NCI-H146 treated with DMSO at 0.1 percent for 48 hours (cell line): ENCODE data around the gene DSEL.

Source experiments
- DNase-seq: peaks from one replicate; lab custom pipeline; 2025; ENCODE audit not compliant: unreplicated experiment; lab: John Stamatoyannopoulos, UW

The DSEL gene

DNA sequence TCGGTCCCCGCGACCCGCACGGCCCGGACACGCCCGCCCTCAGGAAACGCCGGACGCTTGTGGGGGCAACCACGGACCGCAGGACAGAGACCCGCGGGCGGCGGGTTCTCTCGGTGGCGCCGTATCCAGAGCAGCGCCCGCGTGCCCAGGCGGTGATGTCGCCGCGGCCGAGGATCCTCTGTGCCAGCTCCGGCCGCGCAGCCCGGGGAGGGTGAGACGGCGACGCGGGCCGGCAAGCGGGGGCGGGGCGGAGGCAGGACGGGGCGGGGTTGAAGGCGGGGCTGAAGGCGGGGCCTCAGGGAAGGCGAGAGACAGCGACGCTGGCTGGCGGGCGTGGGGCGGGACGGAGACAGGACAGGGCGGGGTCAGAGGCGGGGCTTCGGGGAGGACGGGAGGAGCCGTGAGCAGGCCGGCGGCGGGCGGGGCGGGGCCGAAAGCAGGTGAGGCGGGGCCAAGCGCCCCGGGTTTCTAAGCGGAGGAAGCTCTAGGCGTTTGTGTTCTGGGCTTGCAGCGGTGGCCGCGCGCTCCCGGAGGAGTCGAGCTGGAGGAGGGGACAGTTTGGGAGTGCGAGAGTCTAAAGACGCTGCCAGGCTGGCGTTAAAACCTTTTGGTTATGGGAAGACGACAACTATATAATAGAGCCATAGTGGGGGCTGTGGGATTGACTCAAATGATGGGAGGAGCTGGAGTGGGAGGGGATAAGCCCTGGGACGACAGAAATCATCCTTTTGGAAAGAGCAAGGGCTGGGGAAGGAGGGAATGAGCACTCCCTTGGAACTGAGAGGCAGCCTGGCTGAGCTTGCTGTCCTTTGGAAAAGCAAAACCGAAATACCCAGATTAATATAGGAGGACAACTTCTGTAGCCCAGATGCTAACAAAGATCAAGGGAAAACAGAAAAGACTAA is at the start of gene DSEL:
TSS of gene DSEL (minus strand) at position 182 of the 905 bp plus-strand sequence. CDS start 2,112 bp downstream, outside the sequence.
- peak; percentile 99 for DNase-seq

DNA sequence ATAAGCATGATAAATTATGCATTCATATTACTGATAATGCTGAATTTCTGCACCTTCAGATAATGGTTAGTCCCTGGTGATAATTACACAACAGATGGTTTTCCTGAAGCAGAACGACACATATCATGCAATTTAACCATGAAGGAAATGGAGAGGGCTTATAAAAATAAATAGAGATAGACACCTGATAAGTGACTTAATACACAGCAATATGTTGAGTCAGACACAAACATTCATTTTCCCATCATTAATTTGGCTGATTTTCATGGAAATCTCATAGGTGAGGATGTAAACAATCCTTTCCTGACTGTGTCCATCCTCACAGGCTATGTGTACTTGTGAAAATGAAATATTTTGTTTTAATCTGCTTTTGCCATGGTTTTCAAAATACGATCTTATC is 36.9 kb upstream of the DSEL start:
- DNase-seq, result no peak

DNA sequence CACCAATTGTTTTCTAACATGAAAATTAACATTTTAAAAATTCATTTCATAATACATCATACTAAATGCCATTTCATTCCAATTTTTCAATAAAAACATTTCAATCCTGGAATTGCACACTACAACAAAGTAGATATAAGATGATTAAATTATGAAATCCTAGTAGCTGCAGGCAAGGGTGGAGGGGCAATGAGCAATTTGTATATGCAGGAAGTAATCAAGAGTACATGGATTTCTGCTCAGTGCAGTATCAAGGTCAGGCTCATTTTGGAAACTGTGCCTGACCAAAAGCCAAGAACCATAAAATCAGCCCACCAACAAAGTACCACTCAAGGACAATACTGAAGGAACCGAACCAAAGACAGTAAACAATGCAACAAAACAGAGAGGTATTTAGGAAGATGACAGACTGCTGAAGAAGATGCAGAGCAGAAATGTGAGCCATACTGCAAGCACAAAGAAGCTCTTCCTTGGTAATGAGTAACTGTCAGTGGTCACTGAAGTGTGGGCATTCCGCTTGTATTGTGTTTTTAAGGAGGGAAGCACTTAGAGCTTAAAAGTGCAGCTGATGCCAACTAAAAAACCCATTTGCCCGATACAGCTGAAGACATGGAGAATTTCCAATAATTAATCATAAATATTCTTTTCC is 34.5 kb upstream of the DSEL start:
- no peak for DNase-seq

DNA sequence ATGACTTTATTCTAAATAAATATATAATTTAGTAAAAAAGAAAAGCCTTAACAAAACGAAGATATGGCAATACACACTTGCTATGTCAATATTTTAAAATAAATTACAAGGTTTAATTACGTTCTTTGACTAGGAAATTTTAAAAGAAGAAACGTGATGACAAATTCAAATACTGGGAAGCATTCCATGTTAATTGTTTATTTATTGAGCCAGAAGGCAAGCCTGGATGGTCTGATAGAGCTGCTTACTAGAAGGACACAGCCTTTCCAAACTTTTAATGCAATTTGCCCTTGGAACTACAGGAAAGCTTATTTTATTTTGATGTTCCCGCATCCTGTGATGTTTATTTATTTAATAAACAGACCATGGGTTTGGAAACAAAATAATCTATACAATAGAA is 33.4 kb upstream of the DSEL start:
- DNase-seq, result peak; percentile 60

DNA sequence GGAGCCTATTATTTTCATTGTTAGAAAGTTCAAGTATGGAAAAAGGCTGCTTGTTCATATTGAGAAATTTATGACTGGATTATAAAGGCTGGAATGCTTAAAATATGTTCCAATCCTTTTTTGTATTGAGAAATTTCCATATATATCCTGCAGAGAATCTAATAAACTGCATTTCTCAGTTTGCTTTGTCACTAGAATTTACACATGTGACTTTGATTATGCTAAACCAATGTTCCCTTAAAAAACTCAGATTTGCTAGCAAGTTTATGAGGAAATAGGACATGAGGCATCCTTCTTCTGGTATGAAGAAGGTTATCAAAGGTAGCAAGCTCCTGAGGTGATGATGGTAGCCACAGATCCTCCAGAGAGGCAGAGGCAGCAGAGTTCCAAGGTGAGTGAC is 29.2 kb upstream of the DSEL start:
- DNase-seq, result no peak

DNA sequence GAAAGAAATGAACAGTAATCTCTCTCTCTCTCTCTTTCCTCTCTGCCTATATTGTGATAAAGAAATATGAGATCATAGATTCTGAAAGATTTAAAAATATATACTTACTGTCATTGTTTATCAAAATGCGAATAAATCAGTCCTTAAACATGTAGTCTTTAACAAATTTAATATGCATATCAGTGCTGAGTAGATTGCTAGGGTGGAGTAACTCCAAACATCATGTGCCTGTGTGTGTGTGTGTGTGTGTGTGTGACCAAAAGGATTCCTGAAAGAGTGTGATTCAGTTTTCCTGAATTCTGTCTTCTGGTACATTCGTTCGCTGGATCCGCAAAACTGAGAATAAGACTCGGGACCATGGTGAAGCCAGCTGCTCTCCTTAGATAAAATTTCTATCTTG is 24.0 kb upstream of the DSEL start:
- DNase-seq, result no peak

DNA sequence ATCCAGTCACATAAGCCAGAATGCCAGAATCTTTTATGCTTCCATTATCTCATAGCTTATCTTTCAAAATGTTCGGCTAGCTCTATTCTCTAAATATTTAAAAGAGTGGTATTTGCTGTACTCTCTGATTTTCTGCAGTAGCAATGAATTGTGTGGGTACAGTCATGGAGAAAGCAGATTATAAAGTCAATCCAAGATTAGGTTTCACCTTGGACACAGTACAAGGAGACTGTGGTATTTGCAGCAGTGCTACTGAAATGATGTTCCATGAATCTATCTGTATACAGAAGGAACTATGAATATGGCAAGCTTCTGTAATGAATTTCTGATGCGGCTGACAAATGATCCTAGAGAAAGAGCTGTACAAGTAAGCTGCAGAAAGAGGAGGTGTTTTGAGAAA is 15.4 kb upstream of the DSEL start:
- no peak for DNase-seq

DNA sequence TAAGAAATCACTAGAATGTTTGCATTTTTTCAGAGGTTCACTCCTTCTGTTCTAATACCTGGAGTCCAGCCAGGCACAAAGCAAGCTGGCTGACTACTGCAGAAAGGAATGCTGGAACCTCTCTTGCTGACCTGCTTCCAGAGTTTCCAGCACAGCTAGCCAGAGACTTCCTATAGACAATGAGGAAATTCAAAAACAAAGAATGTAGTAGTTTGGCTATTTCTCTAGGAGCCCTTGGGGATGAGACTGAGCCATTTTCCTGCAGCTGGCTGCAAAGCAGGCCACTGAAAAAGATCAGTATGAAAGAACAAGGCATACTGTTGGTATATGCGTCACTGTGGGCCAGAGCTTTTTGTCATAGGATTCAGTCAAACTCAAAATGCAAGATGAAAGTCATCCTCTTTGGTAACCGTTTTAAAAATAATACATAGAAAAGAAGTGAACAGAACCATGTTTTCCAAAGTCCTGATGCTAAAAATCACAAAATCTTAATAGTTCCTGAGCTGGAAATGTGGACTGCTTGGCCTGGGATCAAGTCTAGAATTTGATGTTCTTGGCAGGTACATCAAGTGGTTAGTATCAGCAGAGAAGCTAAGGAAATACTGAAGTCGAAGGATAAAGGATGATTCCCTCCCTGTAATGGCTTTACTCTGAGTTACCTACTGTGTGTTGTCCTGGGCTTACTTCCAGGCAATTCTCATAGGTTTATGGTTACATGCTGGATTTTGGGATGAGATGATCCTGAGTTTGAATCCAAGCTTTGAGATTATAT is 9.0 kb upstream of the DSEL start:
- no peak for DNase-seq

DNA sequence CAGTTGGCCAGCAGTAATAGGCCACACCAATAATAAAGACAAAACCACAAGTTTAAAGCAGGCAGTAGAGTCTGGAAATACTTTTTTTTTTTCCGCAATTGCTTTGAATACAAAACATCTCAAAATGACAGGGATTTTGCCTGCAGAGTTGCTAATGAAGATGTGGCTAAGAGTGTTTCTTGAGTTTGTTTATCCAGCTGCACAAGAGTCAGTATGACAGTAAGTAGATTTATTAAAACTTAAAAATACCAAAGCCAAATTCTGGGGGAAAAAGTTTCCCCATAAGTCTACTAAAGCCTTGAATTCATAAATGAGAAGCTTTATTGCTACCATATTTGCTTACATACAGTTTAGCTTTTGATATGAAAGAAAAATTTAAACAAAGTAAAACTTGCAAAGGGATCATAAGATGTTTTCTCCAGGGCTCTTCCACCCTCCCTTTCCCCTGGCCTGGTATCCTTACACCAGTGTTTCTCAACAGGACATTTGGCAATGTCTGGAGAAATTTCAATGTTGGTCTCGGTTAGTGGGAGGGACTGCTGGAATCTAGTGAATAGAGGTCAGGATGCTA is 3.9 kb upstream of the DSEL start:
- no peak for DNase-seq

DNA sequence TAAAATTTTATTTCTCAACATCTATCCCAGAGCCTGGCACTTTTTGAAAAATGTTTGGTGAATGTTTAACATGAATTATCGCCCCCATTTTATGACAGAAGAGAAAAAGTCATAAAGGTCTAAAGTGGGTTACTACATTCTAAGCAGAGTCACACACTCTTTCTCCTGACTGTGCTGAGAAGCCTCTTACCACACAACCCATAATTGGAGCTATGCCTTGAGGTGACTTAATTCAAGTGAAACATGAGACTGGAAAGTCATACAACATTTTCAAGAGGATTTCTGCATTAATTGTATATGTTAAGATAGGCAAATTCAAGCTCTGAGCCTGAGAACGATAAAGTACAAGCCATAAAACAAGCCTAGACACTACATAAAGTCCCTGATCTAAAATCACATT is 3.1 kb upstream of the DSEL start:
- DNase-seq, result no peak

DNA sequence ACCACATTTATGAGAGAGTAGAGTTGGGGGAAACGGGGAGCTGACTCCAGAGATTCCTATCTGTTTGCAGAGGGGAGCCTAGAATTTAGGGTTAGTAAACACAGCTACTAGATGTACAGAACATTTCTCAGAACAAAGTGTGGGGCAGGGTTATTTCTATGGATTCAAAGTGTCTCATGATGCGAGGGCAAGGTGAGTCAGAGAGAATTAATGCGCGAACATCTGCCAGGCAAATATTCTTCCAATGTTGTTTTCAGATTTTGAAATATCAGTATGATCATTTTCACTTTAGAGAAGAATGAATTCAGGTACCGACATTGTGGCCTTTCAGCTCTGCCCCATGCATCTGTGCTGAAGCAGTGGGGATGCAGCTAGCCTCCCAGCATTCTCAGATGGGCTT is 2.0 kb upstream of the DSEL start:
- no peak for DNase-seq

DNA sequence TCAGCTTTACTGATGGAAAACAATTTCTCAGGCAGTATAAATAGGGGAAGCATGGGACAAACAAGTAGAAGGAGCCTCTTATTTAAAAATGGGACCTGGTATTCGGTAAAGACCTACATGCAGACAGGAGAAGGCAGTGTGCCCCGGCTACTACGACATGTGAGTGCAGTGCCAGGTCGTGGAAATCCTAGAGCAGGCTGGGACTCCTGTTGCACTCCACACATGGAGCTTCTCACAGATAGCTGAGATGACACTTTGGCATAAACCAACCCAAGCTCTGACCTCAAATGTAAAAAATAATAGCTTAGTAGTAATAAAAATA is 885 bp upstream of the DSEL start:
- DNase-seq, result peak; percentile 87

DNA sequence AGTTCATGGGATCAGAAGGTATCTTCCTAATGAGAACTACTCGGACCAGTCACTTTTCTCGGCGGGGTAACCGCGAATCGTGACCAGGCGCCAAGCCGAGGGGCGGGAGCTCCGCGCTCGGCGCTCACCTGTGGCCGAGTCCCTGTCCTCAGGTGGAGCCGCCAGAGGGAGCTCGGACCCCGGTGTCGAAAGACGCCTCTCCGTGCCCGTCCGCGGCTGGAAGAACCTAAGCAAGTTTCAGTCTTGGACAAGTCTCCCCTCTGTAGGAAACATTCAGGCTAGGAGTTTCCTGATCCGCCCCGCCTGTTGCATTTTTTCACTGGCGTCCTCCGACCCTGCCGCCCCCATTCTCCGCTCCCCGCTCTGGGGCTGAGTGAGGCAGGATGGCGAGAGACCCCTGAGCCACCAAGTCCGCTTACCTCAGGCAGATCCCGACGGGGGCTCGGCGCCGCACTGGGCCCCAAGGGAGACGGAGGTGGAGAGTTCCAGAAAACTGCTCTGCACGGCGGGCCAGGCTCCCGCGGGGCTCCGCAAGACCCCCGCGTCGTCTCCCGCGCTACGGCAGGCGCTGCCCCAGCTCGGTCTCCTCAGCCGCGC is 480 bp downstream of the DSEL start:
- DNase-seq, result peak; percentile 93

DNA sequence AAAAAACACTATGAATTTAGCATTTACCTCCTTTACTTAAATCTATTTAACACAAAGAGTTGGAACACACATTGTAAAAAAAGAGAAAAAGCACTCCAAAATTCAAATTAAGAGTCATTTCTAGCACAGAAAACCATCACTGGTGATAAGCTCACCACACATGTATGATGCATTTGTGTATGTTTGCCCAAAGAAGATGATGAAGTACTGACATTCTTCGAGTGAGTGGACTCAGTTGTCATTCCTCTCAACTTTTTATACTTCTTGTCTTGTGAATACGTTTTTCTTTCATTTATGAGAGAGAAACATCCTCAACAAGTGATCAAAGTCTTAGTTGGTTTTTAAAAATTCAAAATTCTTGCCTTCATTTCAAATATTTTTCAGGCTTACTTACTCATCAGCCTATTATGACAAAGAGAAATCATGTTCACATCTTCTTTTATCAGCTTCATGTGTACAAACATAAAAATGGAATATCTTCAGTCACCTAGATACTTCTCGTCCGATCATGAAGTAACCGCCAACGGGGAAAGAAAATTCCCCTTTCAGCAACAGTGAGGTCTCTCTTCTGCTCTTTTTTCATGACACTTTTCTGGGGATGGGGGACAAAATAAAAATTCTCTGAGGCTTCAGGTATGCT is 1.5 kb downstream of the DSEL start:
- no peak for DNase-seq

DNA sequence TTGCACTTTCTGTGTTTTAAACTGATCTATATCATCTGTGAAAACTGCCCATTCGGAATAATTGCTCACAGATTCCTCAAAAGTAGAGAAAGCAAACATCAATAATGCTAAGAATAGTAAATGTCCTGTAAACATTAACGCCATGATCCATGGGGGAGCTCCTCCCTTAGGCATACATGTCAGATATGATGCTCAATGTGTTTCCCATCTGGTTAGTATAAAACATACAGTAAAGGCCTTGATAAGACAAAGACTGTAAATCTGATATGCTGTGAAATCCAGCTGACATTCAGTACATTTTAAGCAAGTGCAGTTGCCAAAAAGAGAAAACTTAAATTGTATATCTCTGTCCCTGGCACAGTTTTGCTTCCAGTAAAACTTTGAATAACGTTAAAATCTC is 2.1 kb downstream of the DSEL start:
- no peak for DNase-seq

DNA sequence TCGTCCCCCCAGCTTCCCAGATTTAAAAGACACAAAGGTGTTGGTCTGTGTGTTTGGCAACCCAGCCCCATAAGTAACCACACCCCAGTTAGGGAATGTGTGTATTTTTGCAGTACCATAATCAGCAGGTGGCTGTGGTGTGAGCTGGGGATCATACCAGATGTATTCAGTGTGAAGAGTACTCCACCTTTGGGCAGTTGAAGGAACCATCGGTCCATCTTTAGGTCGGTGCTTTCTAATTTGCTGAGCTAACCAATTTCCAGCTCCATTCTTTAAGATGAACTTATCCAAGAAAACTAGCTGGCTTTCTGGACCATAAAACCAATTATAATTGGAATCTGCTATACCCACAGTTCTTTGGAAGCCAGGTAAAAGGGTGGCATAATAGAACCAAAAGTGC is 3.2 kb downstream of the DSEL start:
- DNase-seq, result no peak

DNA sequence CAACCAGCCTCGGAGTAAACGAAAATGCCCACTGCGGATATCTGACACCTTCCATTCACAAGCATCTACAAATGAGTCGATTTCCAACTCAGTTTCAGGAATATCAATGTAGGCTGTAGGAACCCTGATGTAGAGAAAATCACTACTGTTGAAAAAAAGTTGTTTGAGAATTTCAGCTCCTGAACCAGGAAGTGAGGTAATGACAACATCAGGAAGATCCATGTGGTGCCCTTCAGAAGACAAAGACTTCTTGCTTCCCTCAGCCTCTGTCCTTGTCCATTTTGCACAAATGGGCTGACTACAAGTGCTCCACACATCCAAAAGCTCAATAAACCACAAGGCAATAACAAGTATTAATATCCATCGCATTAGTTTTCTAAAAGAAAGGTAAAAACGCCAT is 4.7 kb downstream of the DSEL start:
- DNase-seq, result no peak

DNA sequence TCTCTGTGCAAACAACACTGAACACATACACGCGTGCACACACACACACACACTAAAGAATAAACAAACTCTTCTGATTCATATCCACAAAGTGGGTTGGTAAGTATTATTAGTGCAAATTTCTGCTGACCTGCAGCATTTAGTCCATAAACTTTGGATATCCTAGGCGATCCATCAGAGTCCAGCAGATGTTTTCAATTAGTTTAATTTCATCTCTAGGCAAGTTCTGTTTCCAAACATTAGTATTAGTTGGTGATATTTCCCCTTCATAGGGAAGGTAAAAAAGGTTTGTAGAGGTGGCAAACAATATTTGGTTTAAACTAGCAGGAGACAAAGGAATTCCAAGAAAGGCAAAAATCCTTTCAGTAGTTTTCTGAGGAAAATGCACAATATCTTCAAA is 5.7 kb downstream of the DSEL start:
- no peak for DNase-seq

DNA sequence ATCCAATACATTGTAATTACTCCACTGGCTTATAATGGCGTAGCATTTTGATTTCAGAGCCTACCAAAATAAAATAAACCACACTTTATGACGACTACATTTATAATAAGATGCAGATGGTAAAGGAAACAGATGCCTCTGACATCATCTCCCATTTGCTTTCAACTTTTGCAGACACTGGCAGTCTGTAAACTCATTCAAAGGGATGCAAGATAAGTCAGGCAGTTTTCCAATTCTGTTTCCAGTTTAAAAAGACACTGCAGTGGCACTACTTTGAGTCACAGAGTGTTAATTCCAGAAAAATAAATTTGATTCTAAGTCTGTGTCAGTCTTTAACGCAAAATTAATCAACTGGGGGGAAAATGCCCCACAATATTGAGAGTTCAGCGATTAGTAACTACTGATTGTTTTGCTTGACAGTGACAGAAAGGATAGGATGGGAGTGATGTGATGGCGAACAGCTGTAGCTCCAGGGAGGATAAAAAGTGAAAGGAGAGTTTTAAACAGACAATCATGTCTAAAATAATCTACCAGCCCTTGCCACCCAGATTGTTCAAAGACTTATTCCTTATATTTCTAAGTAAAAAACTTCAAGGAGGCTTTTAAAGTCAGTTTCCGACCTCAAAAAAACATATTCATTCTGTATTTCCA is 6.7 kb downstream of the DSEL start:
- no peak for DNase-seq

DNA sequence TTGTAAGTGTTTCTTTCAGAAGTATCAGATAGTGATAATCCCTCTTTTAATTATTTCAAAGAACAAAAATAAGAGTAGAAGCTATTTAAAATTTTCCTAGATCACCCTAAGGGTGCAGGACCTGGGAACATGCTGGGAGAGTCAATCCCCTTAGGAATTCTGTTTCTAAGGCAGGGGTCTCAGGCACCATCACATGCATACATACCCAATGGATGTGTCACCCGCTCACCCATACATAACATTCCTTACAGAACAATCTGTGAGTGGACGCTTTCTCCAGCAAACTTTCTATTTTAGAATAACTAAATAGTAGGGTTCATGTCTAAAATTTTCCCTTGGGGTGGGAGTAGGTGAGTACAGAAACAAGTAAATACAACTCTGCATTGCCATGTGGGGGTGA is 8.4 kb downstream of the DSEL start:
- no peak for DNase-seq
